NCI-H1694 treated with DMSO at 0.1 percent for 48 hours (cell line): ENCODE data around the gene PRELP.
A peak's percentile ranks its signal among the peaks of the same experiment; 100 is the strongest.

ENCODE experiments used
- DNase-seq: peaks from one replicate; lab custom pipeline; 2025; lab: John Stamatoyannopoulos, UW

Gene PRELP

GRCh38 chr1:203478986-203479385 is 3.4 kb downstream of the PRELP start:
- DNase-seq, result no peak

GRCh38 chr1:203479646-203480045 is 4.0 kb downstream of the PRELP start:
- DNase-seq, result no peak

GRCh38 chr1:203480084-203480483 is 4.5 kb downstream of the PRELP start:
- no peak for DNase-seq

GRCh38 chr1:203480525-203481084 is 5.0 kb downstream of the PRELP start:
- peak; percentile 73 for DNase-seq

GRCh38 chr1:203481196-203481595 is 5.6 kb downstream of the PRELP start:
- DNase-seq, result no peak

DNA sequence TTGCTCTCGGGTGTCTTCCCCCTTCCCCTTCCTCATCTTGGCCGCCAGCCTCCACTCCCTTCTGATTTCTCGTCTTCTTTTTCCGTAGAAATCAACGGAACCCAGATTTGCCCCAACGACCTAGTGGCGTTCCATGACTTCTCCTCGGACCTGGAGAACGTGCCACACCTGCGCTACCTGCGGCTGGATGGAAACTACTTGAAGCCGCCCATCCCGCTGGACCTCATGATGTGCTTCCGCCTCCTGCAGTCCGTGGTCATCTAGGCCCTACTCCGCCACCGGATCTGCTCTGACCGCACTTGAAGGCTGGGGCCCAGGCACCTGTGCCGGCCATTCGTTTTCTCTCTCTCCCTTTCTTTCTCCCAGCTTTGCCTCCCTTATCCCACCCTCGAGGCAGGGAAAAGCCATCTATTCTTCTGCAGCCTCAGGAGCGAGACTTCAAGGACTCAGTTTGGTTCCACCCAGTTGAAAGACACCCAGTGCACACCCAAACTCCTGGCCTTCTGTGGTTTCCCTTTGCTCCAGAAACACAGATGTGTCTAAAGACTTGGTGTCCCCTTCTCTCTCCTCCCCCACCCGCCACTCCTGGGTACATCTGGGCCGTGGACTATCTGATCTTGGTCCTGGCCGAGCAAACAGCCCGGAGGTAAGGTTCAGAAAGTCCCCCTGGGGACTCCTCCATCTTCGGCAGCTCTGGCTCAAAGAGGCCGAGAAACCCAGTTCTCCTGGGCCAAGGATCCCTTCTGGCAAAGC is 11.2 kb downstream of the PRELP start:
- DNase-seq, result no peak

DNA sequence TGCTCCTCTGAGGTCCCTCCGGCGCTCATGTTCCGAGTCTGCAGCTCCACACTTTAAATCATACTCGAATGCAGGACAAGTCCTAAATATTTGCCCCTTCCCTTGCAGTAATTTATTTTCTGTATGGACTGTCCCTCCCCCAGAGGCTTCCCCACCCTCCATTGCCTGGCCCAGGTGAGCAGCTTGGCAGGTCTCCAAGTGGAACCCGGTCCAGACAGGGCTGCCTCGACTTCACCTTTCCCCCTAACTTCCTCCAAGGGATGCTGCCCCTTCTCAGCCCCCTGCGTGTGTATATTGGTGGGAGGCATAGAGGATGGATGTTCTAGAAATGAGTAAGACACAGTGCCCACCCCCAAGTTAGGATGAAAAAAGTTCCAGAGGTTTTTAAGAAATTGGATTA is 12.9 kb downstream of the PRELP start:
- DNase-seq, result no peak

DNA sequence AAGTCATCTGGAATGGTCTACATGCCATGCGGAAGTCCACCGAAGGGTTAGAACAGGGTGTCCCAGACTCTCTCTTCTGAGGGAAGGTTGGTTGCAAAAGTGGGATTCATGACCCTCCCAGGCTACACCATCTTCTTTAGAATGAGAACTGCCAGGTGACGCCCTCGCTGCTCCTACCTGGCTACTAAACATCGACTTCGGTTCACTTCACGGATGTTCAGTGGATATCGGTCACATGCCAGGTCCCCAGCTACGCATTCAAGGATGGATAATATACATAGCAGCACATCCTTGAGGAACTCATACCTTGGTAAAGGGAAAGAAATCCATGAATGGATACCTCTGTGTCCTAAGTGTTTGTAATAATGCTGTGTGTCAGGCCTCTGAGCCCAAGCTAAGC is 15.0 kb downstream of the PRELP start:
- DNase-seq, result no peak

- peak; percentile 70 for DNase-seq
These were observed 16.1 kb downstream of the PRELP start for GRCh38 chr1:203491664-203492063.

DNA sequence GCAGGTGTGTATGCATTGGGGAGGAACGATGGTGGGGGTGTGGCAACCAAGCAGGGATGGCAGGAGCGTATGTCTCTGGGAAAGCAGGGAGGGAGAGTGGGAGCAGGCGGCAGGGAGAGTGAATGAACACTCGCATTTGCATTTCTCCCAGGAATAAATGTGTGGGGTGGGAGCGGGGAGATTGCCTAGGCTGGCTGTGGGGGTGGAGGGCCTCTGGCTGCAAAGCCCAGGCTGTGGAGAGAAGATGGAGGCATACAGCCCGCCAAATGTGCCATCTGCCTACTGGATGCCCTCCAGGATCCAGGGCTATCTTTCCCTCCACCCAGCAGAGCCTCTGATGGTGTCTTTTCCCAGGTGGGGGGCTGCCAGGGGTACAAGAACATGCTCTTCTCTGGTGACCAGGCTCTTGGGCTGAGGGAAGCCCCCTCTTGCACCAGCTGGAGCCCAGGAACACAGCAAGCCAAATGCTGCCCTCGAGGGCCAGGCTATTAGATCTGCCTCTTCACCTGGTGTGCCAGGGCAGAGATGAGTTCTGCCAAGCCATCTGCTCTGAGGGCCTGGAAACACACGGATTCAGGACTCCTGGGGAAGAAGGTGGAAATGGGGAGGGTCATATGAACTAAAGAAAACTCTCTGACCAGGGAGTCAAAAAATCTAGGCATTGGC is 16.6 kb downstream of the PRELP start:
- DNase-seq, result peak; percentile 96

DNA sequence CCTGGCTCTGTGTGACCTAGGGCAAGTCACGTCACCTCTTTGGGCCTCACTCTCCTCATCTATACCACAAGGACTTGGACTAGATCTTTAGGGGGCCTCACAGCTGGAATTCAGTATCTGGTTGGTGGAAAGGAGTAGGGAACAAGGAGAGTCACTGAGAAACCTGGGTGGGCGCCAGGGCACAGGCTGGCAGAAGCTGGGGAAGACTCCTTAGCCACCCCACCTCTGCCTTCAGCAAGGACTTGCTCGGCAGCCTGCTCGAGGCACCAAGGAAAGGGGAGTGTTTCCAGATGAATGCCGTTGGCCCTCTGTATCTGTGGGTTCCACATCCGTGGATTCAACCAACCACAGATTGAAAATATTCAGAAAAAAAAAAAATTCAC is 17.1 kb downstream of the PRELP start:
- no peak for DNase-seq

- DNase-seq, result no peak
These were observed 18.3 kb downstream of the PRELP start, which contains the start of gene OPTC for GRCh38 chr1:203493901-203494300. Gene OPTC (plus strand): TSS chr1:203494153. CDS start chr1:203496006, 1,853 bp downstream.

GRCh38 chr1:203495845-203496244 is 20.2 kb downstream of the PRELP start:
- DNase-seq, result no peak

DNA sequence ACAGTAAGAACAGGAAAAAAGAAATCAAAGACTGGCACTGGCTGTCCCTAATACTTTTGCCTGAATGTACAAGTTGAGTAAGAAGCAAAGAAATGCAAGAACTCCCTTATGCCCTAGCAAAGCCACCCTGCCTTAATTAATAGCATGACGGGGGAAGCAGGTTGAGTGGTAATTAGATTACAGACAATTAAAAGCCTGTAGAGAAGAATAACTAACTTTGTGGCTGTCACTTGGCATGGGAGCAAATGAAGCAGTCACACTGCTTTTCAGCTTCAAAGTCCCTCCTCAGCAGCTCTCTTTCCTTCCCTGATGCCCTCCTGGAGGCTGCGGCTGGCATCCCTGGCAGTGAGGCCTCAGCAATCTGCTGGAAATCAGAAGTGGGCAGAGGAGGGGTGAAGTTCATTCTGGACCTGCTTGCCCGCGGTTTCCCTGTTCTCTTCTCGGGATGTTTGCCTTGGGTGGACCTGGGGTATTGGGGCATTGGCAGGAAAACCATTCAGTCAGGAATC is 21.7 kb downstream of the PRELP start:
- no peak for DNase-seq

DNA sequence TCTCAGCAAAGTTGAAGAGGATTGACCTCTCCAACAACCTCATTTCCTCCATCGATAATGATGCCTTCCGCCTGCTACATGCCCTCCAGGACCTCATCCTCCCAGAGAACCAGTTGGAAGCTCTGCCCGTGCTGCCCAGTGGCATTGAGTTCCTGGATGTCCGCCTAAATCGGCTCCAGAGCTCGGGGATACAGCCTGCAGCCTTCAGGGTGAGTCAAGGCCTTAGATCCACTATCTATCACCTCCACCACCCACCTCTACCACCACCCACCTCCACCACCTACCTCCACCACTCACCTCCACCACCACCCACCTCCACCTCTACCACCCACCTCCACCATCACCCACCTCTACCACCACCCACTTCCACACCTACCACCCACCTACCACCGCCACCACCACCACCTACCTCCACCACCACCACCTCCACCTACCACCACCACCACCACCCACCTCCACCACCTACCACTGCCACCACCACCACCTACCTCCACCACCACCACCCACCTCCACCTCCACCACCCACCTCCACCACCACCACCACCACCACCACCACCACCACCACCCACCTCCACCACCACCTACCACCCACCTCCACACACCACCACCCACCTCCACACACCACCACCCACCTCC is 24.2 kb downstream of the PRELP start:
- no peak for DNase-seq

DNA sequence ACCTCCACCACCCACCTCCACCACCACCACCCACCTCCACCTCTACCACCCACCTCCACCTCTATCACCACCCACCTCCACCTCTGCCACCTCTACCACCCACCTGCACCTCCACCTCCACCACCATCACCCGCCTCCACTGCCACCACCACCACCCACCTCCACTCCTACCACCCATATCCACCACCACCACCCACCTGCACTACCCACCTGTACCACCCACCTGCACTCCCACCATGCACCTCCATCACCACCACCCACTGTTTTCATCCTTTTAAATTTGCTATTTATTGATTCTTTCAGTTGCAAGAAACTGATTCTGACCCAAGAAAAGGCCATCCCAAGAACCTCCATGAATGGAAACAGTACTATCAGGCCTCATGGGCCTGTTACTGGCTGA is 24.7 kb downstream of the PRELP start:
- no peak for DNase-seq

DNA sequence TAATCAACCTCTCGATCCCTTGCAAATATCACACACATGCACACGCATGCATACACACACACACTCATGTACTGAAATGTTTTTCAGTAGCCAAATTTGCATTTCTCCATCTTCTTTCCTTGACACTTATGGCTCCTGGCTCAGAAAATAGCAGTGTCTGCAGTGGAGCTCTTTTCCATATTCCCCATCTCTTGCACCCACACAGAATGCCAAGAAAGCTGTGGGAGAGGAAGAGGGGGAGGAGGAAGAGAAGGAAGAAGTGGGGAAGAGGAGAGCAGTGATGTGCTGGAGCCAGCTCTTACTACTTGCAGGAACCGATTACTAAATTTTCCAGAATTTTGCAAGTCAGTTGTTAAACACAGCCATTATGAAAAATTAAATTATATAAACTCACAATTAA is 28.2 kb downstream of the PRELP start:
- no peak for DNase-seq

GRCh38 chr1:203504400-203505250 is 29.0 kb downstream of the PRELP start:
- peak; percentile 86 for DNase-seq

DNA sequence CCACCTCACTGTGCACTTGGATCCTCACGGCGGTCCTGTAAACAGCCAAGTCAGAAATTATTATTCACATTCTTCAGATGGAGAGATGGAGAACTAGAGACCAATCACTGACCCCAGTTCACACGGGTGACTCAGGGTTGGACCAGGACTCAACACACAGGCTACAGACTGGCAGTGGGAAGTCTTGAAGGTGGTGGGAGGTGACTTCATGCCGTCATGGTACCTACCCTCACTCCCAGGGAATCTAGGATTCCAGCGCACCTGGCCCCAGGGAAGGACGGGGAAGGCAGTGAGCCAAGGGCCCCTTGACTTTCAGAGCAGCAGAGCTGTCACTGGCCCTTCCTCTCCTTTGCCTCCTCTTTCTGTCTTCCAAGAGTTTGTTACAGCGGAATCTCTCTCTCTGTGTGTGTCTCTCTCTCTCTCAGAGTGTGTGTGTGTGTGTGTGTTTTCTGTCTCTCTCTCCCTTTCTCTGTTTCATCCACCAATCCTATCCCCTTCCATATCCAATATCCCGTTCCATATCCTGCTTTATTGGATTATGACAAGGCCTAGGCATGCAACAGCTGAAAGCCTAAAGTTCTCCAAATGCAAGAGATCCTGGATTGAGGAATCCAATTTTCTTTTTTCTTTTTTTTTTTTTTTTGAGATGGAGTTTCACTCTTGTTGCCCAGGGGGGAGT is 30.1 kb downstream of the PRELP start:
- DNase-seq, result no peak

DNA sequence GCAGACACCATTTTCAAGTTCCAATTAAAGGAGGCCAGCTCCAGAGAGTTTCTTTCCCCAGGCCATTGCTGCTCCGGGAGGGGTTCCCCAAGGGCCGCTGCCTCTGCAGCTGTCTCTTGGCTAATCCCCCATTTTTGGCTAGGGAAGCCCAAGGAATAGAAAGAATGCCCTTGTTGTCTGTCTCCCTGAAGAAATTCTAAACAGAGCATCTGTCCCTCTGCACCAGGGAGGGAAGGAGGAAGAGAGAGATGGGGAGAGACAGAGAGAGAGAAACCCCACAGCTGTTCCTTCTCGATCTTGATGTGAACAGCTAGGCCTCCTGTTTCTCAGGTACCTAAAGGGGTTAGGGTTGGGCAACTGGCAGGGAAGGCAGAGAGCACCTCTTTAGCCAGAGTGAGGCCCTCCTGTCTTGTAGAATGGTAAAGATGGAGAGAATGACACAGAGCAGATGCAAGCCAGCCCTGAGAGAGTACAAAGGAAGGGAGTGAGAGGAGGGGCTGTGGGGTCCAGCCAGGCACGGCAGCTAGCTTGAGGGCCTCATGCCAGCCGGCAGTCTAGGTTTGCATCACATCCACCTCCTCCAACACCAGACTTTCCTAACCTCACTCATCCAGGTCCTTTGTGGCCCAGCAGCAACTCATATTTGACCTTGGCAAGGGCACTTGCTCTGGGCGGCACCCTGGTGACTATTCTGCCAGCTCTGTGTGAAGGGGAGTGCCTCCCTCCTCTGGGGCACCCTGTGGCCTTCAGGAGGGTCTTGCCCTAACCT is 31.4 kb downstream of the PRELP start:
- DNase-seq, result no peak
